GM23338 (cell line): ENCODE data around the gene NQO2.

Experiments
- CREB1 ChIP-seq: fragments of 250-450 bp; sonication (Bioruptor Pico); IDR thresholded peaks from 2 replicates; pipeline ENCODE4 v1.5.0; 2020; ENCODE audit warnings: low read depth, mild to moderate bottlenecking, moderate library complexity
- CTCF ChIP-seq, 2 experiments: fragments of 200-600 bp in 1 of 2; sonication (generic) in 1 of 2; conservative IDR thresholded peaks; 2 replicates each; pipeline versions ENCODE4 v1.5.1 to v1.6.1; 2016 to 2017; ENCODE audit warnings: antibody characterized with exemption in 2 of 2, low read depth in 2 of 2, mild to moderate bottlenecking in 2 of 2, moderate library complexity in 1 of 2
- ETS1 ChIP-seq: IDR thresholded peaks from 2 replicates; pipeline ENCODE4 v1.6.1; 2016; ENCODE audit warnings: antibody characterized with exemption
- EZH2 ChIP-seq: fragments of 200-600 bp; sonication (generic); IDR thresholded peaks from one replicate; pipeline ENCODE4 v1.8.0; 2017; ENCODE audit warnings: antibody characterized with exemption, mild to moderate bottlenecking, low read depth; ENCODE audit not compliant: unreplicated experiment
- EZH2phosphoT487 ChIP-seq: fragments of 200-600 bp; sonication (generic); IDR thresholded peaks from one replicate; pipeline ENCODE4 v1.8.1; 2018; ENCODE audit warnings: antibody characterized with exemption; ENCODE audit not compliant: unreplicated experiment
- NANOG ChIP-seq: IDR thresholded peaks from 2 replicates; pipeline ENCODE4 v1.6.1; 2016; ENCODE audit warnings: antibody characterized with exemption, borderline replicate concordance
- POLR2AphosphoS5 ChIP-seq: IDR thresholded peaks from 2 replicates; pipeline ENCODE4 v1.6.1; 2016; ENCODE audit warnings: antibody characterized with exemption, low read depth
- REST ChIP-seq: IDR thresholded peaks from one replicate; pipeline ENCODE4 v1.6.1; 2018; ENCODE audit warnings: antibody characterized with exemption; ENCODE audit not compliant: unreplicated experiment
- ZNF462 ChIP-seq: fragments of 250-450 bp; sonication (Bioruptor Pico); IDR thresholded peaks from 2 replicates; pipeline ENCODE4 v1.5.0; 2020; ENCODE audit warnings: mild to moderate bottlenecking, moderate library complexity

- TF ChIP-seq EZH2phosphoT487 (no peak), CTCF (conservative IDR thresholded peaks at IDR 0.05; ENCODE audit: low read depth in 2 of 2) (no peak), EZH2 (no peak), POLR2AphosphoS5 (no peak), REST (no peak), CREB1 (CRISPR knock-in tag) (no peak), NANOG (no peak), ETS1 (no peak), ZNF462 (CRISPR knock-in tag) (no peak)
Measured at GRCh38 chr6:3037638-3038365, 38.1 kb downstream of the NQO2 start.
